SIG-M5 (cell line): ENCODE data around the gene BTBD9.
"Not testable (repeated sequence)": the region's sequence is repeated elsewhere in the genome, so short reads cannot be mapped to it uniquely, and the experiment has no call there.

Source experiments
- DNase-seq: peaks from one replicate; lab custom pipeline; 2025; lab: John Stamatoyannopoulos, UW

The BTBD9 gene

GRCh38 chr6:38429546-38429945 lies 210.2 kb downstream of the BTBD9 start:
- DNase-seq = no peak

DNA sequence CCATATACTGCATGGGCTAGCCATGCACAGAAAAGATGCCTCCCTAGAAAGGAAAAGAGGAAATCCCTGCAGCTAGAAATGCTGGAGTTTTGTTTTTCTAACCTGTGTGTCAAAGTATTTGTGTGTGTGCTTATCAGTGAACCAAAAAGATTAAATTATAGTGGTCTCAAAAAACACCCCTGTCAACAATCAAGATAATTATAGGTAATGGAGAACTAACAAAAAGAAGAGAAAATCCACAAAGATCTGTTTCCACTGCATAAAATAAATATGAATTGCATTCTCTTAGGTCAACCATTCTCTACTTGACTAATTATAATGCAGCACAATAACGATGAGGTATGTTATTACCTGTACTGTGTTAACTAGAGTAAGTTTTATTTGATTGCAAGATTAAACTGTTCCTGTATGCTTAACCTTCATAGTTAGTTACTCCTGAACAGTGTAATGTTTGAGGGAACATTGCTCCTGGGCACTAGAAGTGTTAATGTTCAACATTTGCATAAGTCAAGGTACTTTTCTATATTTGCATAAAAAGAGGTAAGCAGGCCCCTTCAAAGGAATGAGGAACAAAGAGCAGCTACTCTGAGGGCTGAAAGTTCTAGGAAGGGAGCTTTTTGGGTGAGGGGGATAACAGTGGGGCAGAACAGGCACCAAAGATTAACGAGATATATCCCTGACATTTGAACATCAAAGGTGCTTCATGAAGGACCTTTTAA lies 212.1 kb downstream of the BTBD9 start:
- no peak for DNase-seq

DNA sequence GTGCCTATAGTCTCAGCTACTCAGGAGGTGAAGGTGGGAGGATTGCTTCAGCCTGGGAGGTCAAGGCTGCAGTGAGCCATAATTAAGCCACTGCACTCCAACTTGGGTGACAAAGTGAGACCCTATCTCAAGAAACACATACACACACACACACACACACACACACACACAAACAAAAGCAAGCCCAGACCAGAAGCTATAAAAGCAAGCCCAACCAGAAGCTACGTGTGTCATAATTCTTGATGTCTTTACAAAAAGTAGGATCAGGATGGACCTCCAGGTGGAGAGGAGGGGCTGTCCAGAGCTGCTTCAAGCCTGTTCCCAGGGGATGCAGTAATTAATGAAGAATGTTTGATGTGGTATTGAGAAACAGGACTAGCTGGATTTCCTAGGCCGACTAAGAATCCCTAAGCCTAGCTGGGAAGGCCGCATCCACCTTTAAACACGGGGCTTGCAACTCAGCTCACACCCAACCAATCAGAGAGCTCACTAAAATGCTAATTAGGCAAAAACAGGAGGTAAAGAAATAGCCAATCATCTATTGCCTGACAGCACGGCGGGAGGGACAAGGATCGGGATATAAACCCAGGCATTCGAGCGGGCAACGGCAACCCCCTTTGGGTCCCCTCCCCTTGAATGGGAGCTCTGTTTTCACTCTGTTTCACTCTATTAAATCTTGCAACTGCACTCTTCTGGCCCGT lies 213.8 kb downstream of the BTBD9 start:
- not testable (repeated sequence) for DNase-seq

GRCh38 chr6:38423746-38424145 lies 216.0 kb downstream of the BTBD9 start:
- DNase-seq = no peak

DNA sequence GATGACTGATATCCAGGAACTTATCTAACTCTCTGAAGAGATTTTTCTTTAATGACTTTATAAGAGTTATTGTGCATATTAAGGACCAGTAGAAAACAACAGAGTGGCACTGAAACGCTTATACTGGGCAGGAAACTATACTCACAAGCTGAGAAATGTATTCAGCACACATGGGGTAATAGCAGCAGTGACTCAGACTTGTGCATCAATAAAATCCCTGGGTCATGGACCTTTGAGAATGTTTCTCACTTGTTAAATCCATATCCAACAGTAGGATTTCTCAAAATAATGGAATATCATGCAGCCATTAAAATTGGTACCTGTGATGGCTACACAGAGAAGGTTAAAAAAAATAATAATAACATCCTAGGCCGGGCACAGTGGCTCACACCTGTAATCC lies 219.5 kb downstream of the BTBD9 start:
- no peak for DNase-seq

DNA sequence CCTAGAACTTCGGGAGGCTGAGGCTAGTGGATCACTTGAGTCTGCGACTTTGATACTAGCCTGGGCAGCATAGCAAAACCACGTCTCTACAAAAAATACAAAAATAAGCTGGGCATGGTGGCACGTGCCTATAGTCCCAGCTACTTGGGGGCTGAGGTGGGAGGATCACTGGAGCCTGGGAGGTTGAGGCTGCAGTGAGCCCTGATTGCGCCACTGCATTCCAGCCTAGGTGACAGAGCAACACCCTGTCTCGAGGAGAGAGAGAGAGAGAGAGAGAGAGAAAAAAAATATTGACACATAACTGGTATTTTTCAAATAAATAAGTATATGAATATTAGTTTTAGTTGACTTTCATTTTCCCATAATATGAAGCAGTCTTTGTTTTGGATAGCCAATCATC lies 222.2 kb downstream of the BTBD9 start:
- no peak for DNase-seq

GRCh38 chr6:38415231-38416005 lies 224.3 kb downstream of the BTBD9 start:
- no peak for DNase-seq

- no peak for DNase-seq
Measured at GRCh38 chr6:38413102-38413800, 226.5 kb downstream of the BTBD9 start.

DNA sequence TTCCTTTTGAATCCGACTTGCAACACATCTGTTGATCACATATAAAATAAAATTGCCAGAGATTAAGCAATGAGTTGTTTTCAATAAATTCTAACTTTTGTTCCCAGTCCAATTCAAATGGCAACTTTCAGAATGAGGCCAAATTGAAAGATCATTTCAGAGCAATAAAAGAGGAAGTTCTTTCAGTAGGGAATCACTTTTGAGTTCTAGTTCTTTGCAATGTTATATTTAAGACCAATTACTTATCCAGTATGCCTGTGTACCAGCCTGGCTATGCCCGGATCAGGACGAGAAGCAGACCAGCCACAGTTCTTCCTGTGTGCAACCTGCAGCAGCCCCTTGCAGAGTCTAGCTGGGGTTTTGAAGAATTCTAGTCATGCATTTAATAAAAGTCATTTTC lies 232.5 kb downstream of the BTBD9 start:
- no peak for DNase-seq

DNA sequence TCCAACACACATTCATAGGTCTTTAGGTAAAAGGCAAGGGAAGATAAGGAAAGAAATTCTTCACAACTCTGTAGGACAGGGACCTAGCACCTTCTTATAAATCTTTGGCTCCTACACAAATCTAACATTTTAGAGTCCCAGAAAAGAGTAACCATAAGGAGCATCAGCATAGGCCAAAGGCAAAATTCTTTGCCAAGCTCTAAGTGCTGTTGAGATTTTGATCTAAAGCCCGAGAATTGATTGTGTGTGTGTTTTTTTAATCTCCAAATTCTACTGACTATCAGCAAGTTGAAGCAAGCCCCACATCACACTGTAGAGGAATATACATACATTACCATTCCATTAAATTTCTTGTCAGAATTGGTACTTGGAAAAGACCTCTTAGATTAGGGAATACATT lies 233.6 kb downstream of the BTBD9 start:
- DNase-seq = no peak

GRCh38 chr6:38404900-38405556 lies 234.7 kb downstream of the BTBD9 start:
- no peak for DNase-seq

- DNase-seq = no peak
Measured at GRCh38 chr6:38404355-38404754, 235.4 kb downstream of the BTBD9 start.

DNA sequence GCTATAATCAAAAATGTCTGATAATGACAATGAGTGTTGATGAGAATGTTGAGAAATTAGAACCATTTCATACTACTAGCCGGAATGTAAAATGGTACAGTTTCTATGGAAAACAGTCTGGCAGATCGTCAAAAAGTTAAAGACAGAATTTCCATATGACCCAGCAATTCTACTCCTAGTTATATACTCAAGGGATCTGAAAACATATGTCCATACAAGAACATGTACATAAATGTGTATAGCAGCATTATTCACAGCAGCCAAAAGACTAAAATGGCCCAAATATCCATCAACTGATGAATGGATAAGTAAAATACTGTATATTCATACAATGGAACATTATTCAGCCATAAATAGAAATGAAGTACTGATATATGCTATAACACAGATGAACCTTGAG lies 236.2 kb downstream of the BTBD9 start:
- DNase-seq = no peak

- DNase-seq = no peak
Measured at GRCh38 chr6:38400764-38401163, 239.0 kb downstream of the BTBD9 start.

DNA sequence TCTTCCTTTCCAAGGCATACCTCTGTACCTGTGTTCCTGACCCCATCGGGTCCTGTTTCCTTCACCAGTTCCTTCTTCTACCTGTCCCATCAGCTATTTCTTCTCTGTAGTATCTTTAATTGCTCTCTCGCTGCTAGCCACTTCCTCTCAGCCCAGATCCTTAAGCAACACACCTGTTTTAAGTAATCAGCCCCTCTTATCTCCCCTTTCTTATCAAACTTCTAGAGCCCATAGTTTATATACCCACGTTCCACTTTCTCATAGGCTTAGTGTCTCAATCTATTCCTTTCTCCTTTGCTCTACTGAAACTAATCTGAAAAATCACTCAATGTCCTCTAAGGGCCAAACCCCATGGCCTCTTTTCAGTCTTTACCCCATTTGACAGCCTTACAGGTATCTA lies 239.6 kb downstream of the BTBD9 start:
- no peak for DNase-seq

GRCh38 chr6:38396209-38396608 lies 243.5 kb downstream of the BTBD9 start:
- DNase-seq = no peak

GRCh38 chr6:38393986-38394385 lies 245.7 kb downstream of the BTBD9 start:
- DNase-seq = no peak

DNA sequence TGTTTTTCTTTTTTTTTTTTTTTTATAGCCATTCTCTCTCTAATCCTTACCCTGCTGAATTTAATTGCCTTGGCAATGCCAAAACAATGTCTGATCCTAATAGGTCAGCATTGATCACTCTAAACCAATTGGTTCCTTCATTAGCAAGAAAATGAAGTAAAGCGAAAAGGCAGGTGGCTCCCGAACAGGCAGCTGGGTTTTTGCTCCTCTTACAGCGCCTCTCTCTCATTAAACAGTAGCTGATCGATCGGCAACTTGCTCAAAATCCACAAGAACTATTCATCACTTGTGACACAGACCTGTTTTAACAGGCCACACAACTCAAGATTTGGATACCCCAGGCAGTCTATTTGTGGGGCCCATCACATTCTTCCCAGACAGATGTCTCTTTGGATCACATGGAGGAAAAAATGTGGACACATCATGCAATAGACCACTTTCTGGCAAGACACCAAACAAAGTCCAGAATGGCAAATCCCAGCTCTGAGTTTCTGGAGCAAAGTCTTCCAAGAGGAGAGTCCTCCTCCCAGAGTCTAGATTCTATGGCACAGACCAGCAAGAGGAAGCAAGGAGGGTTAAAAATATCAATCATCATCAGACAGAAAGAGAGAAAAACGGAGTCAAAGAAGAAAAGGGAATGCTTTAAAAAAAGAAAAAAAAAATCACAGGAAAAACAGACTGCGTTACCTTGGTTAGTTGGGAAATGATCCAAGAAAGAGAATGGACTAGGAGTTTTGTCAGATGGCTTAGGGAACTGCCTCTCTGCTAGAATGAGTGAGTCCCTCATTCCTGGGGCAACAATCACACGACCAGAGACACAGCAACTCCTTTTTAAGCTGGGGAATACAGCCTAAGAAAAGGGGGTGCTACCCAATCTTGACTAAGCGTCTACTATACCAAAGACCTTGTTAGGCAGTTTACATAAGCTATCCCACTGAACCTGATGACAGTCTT lies 247.8 kb downstream of the BTBD9 start:
- DNase-seq = no peak

DNA sequence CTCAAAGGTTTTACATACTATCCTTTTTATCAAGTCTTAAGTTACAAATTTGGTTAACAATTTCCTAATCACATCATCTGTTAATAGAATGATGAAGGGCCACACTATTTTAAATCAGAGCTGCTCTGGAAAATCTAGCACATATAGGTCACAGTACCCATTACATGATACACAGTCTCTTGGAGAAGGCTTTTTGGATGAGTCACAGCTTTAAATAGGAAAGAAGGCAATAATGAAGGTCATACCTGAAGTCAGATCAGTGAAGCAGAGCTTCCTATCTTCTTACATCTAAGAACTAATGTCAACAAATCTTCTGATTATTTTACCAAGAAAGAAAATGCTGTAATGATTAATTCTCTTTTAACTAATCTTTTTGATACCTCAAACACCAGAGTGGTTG lies 248.5 kb downstream of the BTBD9 start:
- DNase-seq = no peak

GRCh38 chr6:38389875-38390274 lies 249.9 kb downstream of the BTBD9 start:
- DNase-seq = no peak

GRCh38 chr6:38387971-38388370 lies 251.8 kb downstream of the BTBD9 start:
- DNase-seq = no peak
